Suprapubic skin (tissue), 4 donors: ENCODE data around the gene TRIM37. TPM values are rescaled to one million over a fixed set of nuclear protein-coding genes. Genes with fewer than 3 reads are reported as not detected.
"Not testable (repeated sequence)": the region's sequence is repeated elsewhere in the genome, so short reads cannot be mapped to it uniquely, and the experiment has no call there.

Experiments used
- DNase-seq, 2 donors: peaks; one replicate each; pipeline ENCODE4 v3.0.0-alpha.2; 2019; ENCODE audit warnings: low spot score in 2 of 2
- H3K27ac ChIP-seq: fragments of 200-600 bp; sonication (generic); one replicate; pipeline ENCODE4 v1.5.1; 2019
- H3K27me3 ChIP-seq: fragments of 200-600 bp; sonication (generic); one replicate; pipeline ENCODE4 v1.5.1; 2019
- H3K36me3 ChIP-seq: fragments of 200-600 bp; sonication (generic); one replicate; pipeline ENCODE4 v1.5.1; 2019
- H3K4me1 ChIP-seq: fragments of 200-600 bp; sonication (generic); one replicate; pipeline ENCODE4 v1.5.1; 2019
- H3K4me3 ChIP-seq: fragments of 200-600 bp; sonication (generic); one replicate; pipeline ENCODE4 v1.5.1; 2019; ENCODE audit warnings: mild to moderate bottlenecking
- H3K9me3 ChIP-seq: fragments of 200-600 bp; sonication (generic); one replicate; pipeline ENCODE4 v1.5.1; 2019
- CTCF ChIP-seq, 2 donors: fragments of 200-600 bp in 1 of 2; fragments of 450-650 bp in 1 of 2; sonication (generic) in 1 of 2; IDR thresholded peaks; one replicate each; pipeline ENCODE4 v1.5.1; 2016 to 2019; ENCODE audit warnings: antibody characterized with exemption in 2 of 2, mild to moderate bottlenecking in 1 of 2, moderate library complexity in 1 of 2
- EP300 ChIP-seq: sonication (generic); formaldehyde crosslinking; IDR thresholded peaks from one replicate; pipeline ENCODE4 v1.6.1; 2017; ENCODE audit warnings: antibody characterized with exemption
- POLR2A ChIP-seq, 2 donors: fragments of 450-650 bp; IDR thresholded peaks; one replicate each; pipeline ENCODE4 v1.6.1; 2017; ENCODE audit warnings: antibody characterized with exemption in 2 of 2, mild to moderate bottlenecking in 2 of 2, moderate library complexity in 2 of 2
- POLR2AphosphoS5 ChIP-seq, 3 donors: sonication (generic); formaldehyde crosslinking; IDR thresholded peaks; one replicate each; pipeline ENCODE4 v1.6.1; 2017; ENCODE audit warnings: antibody characterized with exemption in 3 of 3
- WGBS: methylation state at CpG from one replicate; pipeline ENCODE4 v1.1.5; 2018; 5-methylcytosine and 5-hydroxymethylcytosine counted together
- total RNA-seq, 4 donors: library from RNA; depleted of rRNA; stranded (reverse); fragments of >200 nt; gene quantifications; one replicate each; pipeline ENCODE4 v1.1.0, GENCODE V29; 2016

Gene TRIM37
- total RNA-seq, 4 donors from 2014 or later = 11.1 to 18.3 (median 14.6) TPM

GRCh38 chr17:59141860-59142259 is 35.2 kb upstream of the TRIM37 start:
- WGBS = 100% methylated on average over 1 of the region's 1 CpG
- Histone ChIP-seq H3K36me3 (no peaks in the 10 kb centered on the region), H3K27ac (no peak overlapping the region), H3K9me3 (no peaks in the 10 kb centered on the region), H3K4me3 (no peak overlapping the region), H3K4me1 (peaks cover 7% of the 10 kb centered on the region), H3K27me3 (no peaks in the 10 kb centered on the region)
- TF ChIP-seq POLR2A (IDR thresholded peaks at IDR 0.05) = no peak
- TF ChIP-seq CTCF (IDR thresholded peaks at IDR 0.05) = no peak
- no peak for TF ChIP-seq EP300
- TF ChIP-seq POLR2AphosphoS5 (IDR thresholded peaks at IDR 0.05) = no peak
- no peak for DNase-seq

- peaks cover 7% of the 10 kb centered on the region for H3K4me1 ChIP-seq
- H3K27me3 ChIP-seq = no peaks in the 10 kb centered on the region
- TF ChIP-seq CTCF (IDR thresholded peaks at IDR 0.05) = no peak
- no peak for TF ChIP-seq POLR2AphosphoS5 (IDR thresholded peaks at IDR 0.05)
- TF ChIP-seq EP300 = no peak
- TF ChIP-seq POLR2A (IDR thresholded peaks at IDR 0.05) = no peak
- H3K4me3 ChIP-seq = no peak overlapping the region
- H3K27ac ChIP-seq = no peak overlapping the region
- H3K9me3 ChIP-seq = no peaks in the 10 kb centered on the region
- WGBS = 64% methylated on average over 4 of the region's 4 CpGs
- DNase-seq = no peak
- no peaks in the 10 kb centered on the region for H3K36me3 ChIP-seq
Observed at GRCh38 chr17:59139939-59140338, 33.3 kb upstream of the TRIM37 start.

DNA sequence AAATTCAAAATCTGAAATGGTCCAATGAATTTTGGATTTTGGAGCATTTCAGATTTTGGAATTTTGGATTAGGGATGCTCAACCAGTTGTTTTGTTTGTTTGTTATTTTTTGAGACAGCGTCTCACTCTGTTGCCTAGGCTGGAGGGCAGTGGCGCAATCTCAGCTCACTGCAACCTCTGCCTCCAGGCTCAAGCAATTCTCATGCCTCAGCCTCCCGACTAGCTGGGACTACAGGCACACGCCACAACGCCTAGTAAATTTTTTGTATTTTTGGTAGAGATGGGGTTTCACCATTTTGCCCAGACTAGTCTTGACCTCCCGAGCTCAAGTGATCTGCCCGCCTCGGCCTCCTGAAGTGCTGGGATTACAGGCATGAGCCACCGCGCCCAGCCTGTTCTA is 31.7 kb upstream of the TRIM37 start:
- not testable (repeated sequence) for H3K36me3 ChIP-seq, H3K27ac ChIP-seq, H3K4me3 ChIP-seq, H3K4me1 ChIP-seq, H3K27me3 ChIP-seq, DNase-seq, H3K9me3 ChIP-seq
- 73% methylated on average over 10 of the region's 10 CpGs for WGBS

DNA sequence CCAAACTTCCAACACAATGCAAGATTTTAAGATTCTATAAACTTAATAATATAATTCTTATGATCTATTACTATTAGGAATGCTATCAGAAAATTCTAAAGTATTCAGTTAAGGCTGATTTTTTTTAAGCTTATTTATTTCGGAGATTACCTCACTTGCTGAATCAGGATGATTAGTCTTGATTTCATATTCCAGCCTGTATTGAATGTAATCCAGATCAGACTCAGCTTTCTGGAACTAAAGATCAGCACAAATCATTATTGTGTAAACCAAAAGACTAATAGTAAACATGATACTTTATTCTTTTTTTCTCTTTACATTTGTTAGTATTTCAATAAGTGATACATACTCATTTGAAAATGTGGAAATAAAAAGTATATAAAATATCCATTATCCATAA is 24.5 kb upstream of the TRIM37 start:
- H3K27me3 ChIP-seq = no peaks in the 10 kb centered on the region
- TF ChIP-seq POLR2A (IDR thresholded peaks at IDR 0.05) = no peak
- TF ChIP-seq POLR2AphosphoS5 (IDR thresholded peaks at IDR 0.05) = no peak
- TF ChIP-seq CTCF (IDR thresholded peaks at IDR 0.05) = no peak
- no peak for TF ChIP-seq EP300
- DNase-seq = no peak
- WGBS = 62% methylated on average over 1 of the region's 1 CpG
- H3K4me3 ChIP-seq = no peak overlapping the region
- H3K36me3 ChIP-seq = peaks cover 12% of the 10 kb centered on the region
- H3K9me3 ChIP-seq = no peaks in the 10 kb centered on the region
- no peaks in the 10 kb centered on the region for H3K4me1 ChIP-seq
- no peak overlapping the region for H3K27ac ChIP-seq

DNA sequence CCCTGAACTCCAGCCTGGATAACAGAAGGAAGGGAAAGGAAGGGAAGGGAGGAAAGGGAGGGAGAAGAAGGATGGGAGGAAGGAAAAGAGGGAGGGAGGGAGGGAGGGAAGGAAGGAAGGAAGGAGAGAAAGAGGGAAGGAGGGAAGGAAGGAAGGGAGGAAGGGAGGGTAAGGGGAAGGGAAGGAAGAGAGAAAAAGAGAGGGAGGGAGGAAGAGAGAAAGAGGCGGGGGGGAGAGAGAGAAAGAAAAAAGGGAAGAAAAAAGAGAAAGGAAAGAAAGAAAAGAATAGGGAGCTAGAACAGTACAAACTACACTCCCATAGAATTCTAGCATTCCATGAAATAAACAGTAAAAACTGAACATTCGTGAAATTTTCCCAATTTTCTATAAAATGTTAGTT is 23.1 kb upstream of the TRIM37 start:
- no peaks in the 10 kb centered on the region for H3K27me3 ChIP-seq
- H3K4me1 ChIP-seq = no peaks in the 10 kb centered on the region
- no peak overlapping the region for H3K4me3 ChIP-seq
- no peak overlapping the region for H3K27ac ChIP-seq
- DNase-seq = no peak
- WGBS = 91% methylated on average over 2 of the region's 2 CpGs
- TF ChIP-seq POLR2AphosphoS5 (IDR thresholded peaks at IDR 0.05) = no peak
- no peak for TF ChIP-seq CTCF (IDR thresholded peaks at IDR 0.05)
- no peak for TF ChIP-seq EP300
- no peak for TF ChIP-seq POLR2A (IDR thresholded peaks at IDR 0.05)
- H3K36me3 ChIP-seq = peaks cover 12% of the 10 kb centered on the region
- H3K9me3 ChIP-seq = no peaks in the 10 kb centered on the region

DNA sequence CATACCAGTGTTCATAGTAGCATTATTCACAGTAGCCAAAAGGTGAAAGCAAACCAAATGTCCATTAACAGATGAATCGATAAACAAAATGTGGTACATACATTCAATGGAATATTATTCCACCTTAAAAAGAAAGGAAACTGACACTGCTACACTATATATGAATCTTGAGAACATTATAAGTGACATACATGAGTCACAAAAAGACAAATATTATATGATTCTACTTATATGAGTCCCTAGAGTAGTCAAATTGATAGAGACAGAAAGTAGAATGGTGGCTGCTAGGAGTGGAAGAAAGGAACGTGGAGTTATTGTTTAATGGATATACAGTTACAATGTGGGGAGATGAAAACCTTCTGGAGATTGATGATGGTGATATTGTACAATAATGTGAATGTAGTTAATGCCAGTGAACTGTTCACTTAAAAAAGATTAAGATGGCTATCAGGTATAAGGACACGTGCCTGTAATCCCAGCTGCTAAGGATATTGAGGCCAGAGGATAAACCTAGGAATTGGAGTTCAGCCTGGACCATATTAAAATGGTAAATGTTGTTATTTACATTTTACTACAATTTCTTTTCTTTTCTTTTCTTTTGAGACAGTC is 20.2 kb upstream of the TRIM37 start:
- peaks cover 12% of the 10 kb centered on the region for H3K36me3 ChIP-seq
- no peaks in the 10 kb centered on the region for H3K4me1 ChIP-seq
- TF ChIP-seq CTCF (IDR thresholded peaks at IDR 0.05) (no peak), EP300 (no peak), POLR2AphosphoS5 (IDR thresholded peaks at IDR 0.05) (no peak), POLR2A (IDR thresholded peaks at IDR 0.05) (no peak)
- no peaks in the 10 kb centered on the region for H3K9me3 ChIP-seq
- 85% methylated on average over 3 of the region's 3 CpGs for WGBS
- DNase-seq = no peak
- H3K27me3 ChIP-seq = no peaks in the 10 kb centered on the region
- H3K27ac ChIP-seq = no peak overlapping the region
- no peak overlapping the region for H3K4me3 ChIP-seq
